ENCODE data around the gene MPP2. TPM values are rescaled to one million over a fixed set of nuclear protein-coding genes. Genes with fewer than 3 reads are reported as not detected.

The MPP2 gene
- total and polyA plus RNA-seq, 9 of the 15 experiments (the other 6 are each of a cell fraction or from before 2014, with no cell fraction given) = 0.04 to 1.0 (median 0.24) TPM

- H3K9ac ChIP-seq (ENCODE audit: insufficient read depth in 1 of 2, low read depth in 2 of 2, low read length in 2 of 2) = no peak overlapping the region
- WGBS (ENCODE audit: insufficient coverage, low coverage, missing lambda C conversion rate) = 3% methylated on average over 9 of the region's 9 CpGs
- ChIA-PET POLR2A (interaction anchor here (0.5 kb wide), 1 partner anchor 32 kb away, joined by 4 read pairs; no protein-coding TSS in a partner anchor), CTCF (ENCODE audit: low intra/inter-chr PET ratio) (no interaction called here)
- H3K79me2 ChIP-seq (ENCODE audit: control insufficient read depth, insufficient read depth, low read length) = no peaks in the 10 kb centered on the region
- H3K27me3 ChIP-seq (ENCODE audit: control insufficient read depth in 2 of 2, insufficient read depth in 2 of 2, low read length in 2 of 2) = peaks cover 22 to 70% of the 10 kb centered on the region in 2 experiments
- TF ChIP-seq FOS (IDR thresholded peaks at IDR 0.05; ENCODE audit: extremely low read depth, insufficient read length) (no peak), KDM2B (CRISPR knock-in tag; IDR thresholded peaks at IDR 0.05) (no peak)
- TF ChIP-seq, protein P1, sequence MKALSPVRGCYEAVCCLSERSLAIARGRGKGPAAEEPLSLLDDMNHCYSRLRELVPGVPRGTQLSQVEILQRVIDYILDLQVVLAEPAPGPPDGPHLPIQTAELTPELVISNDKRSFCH (CRISPR knock-in tag; IDR thresholded peaks at IDR 0.05) = no peak
- TF ChIP-seq, protein P1 (tag; IDR thresholded peaks at IDR 0.05) = no peak
- FAIRE-seq = no peak
- no peak for DNase-seq (ENCODE audit: extremely low read depth in 1 of 4, low spot score in 3 of 4)
- no TSS peak for BruUV-seq (replicated peaks)
- no peak overlapping the region for H3K4me3 ChIP-seq
- no peaks in the 10 kb centered on the region; a peak in 1 of 5 replicates for H3K4me1 ChIP-seq (replicated peaks in 1 of 2; ENCODE audit: control insufficient read depth in 2 of 2, insufficient read depth in 2 of 2, low read length in 2 of 2)
- no peak overlapping the region for H3K27ac ChIP-seq (ENCODE audit: extremely low read depth, low read depth, low read length)
- no peaks in the 10 kb centered on the region for H3K9me3 ChIP-seq (replicated peaks; ENCODE audit: control insufficient read depth, insufficient read depth, low read depth, low read length)
- intact Hi-C loops (cut with micrococcal nuclease) = no loop called here
- H2AFZ ChIP-seq (ENCODE audit: low read depth, low read length) = no peak overlapping the region
- H3K4me2 ChIP-seq (ENCODE audit: insufficient read depth, low read length) = no peak overlapping the region
- in situ Hi-C loops (cut with MboI) = no loop called here
- no peak; the same call in 2 of the 3 replicates for ATAC-seq
- H3K36me3 ChIP-seq (ENCODE audit: control insufficient read depth, insufficient read depth, low read length) = no peaks in the 10 kb centered on the region
- no peaks in the 10 kb centered on the region; the same call in 1 of the 2 replicates for H4K20me1 ChIP-seq (replicated peaks; ENCODE audit: control insufficient read depth, insufficient read depth, low read length)
- H3K9me1 ChIP-seq (ENCODE audit: control insufficient read depth, insufficient read depth, low read length) = peaks cover 4% of the 10 kb centered on the region
Measured at GRCh38 chr17:43861960-43862359, 45.4 kb downstream of the MPP2 start.

GRCh38 chr17:43860927-43861622, 46.3 kb downstream of the MPP2 start:
- H3K36me3 ChIP-seq (ENCODE audit: control insufficient read depth, insufficient read depth, low read length) = no peaks in the 10 kb centered on the region
- H3K9me3 ChIP-seq (replicated peaks; ENCODE audit: control insufficient read depth, insufficient read depth, low read depth, low read length) = no peaks in the 10 kb centered on the region
- CTCF ChIA-PET (ENCODE audit: low intra/inter-chr PET ratio) = no interaction called here
- no peak overlapping the region; a peak in 1 of 4 replicates for H3K9ac ChIP-seq (ENCODE audit: insufficient read depth in 1 of 2, low read depth in 2 of 2, low read length in 2 of 2)
- no peak overlapping the region for H2AFZ ChIP-seq (ENCODE audit: low read depth, low read length)
- H3K27ac ChIP-seq (ENCODE audit: extremely low read depth, low read depth, low read length) = no peak overlapping the region
- TF ChIP-seq CHD2 (IDR thresholded peaks at IDR 0.05; ENCODE audit: low read depth, low read length) (no peak), SPI1 (IDR thresholded peaks at IDR 0.05; ENCODE audit: borderline replicate concordance, low read depth, low read length) (peak; percentile 67; the same call in 1 of the 2 replicates)
- no peak overlapping the region for H3K4me2 ChIP-seq (ENCODE audit: insufficient read depth, low read length)
- POLR2A ChIA-PET = no interaction called here
- intact Hi-C loops (cut with micrococcal nuclease) = no loop called here
- no TSS peak for BruUV-seq (replicated peaks)
- in situ Hi-C loops (cut with MboI) = no loop called here
- FAIRE-seq (no peak), ATAC-seq (no peak; the same call in 2 of the 3 replicates), DNase-seq (ENCODE audit: extremely low read depth in 1 of 4, low spot score in 3 of 4) (no peak)
- H3K4me1 ChIP-seq (replicated peaks in 1 of 2; ENCODE audit: control insufficient read depth in 2 of 2, insufficient read depth in 2 of 2, low read length in 2 of 2) = no peaks in the 10 kb centered on the region; a peak in 1 of 5 replicates
- H3K27me3 ChIP-seq (ENCODE audit: control insufficient read depth in 2 of 2, insufficient read depth in 2 of 2, low read length in 2 of 2) = peaks cover 20 to 78% of the 10 kb centered on the region in 2 experiments; a peak in 4 of 5 replicates
- no peak overlapping the region for H3K4me3 ChIP-seq
- no peaks in the 10 kb centered on the region for H3K79me2 ChIP-seq (ENCODE audit: control insufficient read depth, insufficient read depth, low read length)
- no peaks in the 10 kb centered on the region; the same call in 1 of the 2 replicates for H4K20me1 ChIP-seq (replicated peaks; ENCODE audit: control insufficient read depth, insufficient read depth, low read length)
- peaks cover 4% of the 10 kb centered on the region for H3K9me1 ChIP-seq (ENCODE audit: control insufficient read depth, insufficient read depth, low read length)
- WGBS (ENCODE audit: insufficient coverage, low coverage, missing lambda C conversion rate) = 2% methylated on average over 9 of the region's 9 CpGs

Data from K562 (cell line).